Cardiac septum (tissue), 1 donor: Measurements from ENCODE around the gene ALDH7A1. TPM values are rescaled to one million over a fixed set of nuclear protein-coding genes. Genes with fewer than 3 reads are reported as not detected.

Experiments used
- DNase-seq: peaks from one replicate; pipeline ENCODE4 v3.0.0-alpha.2; 2020; ENCODE audit warnings: low spot score
- intact Hi-C: fragments of 100-400 bp; cut with DNase I; formaldehyde crosslinking; loops from one replicate; pipeline ENCODE4 v1.14.0; 2022
- total RNA-seq: library from RNA; stranded (reverse); fragmentation: NEBNext Ultra II Directional; extraction: Animal tissue kit (Norgen Biotek cat#: 25700); gene quantifications from one replicate; pipeline ENCODE4 v1.2.1, GENCODE V29; 2021
- donor health status: DM: no; HTN: no; CAD: no.

Gene ALDH7A1
- total RNA-seq, 1 donor from 2014 or later = 26.4 TPM

DNA sequence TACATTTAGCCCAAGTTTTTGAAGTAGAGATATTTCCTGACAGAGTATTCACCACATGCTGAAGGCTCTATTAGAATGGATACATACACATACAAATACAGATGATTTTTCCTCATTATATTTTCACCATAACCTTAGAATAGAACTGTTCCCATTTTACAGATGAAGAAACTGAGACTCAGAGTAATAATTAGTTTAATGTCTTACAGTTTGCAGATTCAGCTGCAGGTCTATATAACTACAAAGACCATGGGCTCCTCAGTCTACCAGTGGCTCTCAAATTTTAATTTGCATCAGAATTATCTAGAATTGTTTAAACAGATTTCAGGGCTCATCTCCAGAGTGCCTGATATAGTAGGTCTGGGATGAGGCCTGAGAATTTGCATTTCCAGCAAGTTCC, 107.4 kb downstream of the ALDH7A1 start:
- intact Hi-C loops = no loop called here
- DNase-seq = no peak

DNA sequence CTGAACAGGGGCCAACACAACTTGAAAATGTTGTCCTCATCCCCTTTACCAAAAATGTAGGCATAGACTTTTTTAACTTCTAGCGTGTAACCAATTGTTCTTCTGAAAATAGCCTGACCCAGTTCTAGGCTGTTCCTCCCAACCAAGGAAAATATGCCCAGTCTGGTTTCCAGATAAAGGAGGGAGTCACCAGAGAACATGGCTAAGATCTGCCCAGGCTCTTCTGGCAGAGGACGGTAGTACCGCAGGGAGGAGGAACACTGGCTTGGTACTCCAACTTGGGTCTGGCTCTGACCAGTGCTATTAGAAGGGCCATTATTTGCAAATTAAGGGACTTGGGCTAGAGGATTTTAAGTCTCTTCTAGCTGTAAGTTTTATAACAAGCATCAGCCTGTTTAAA, 108.7 kb downstream of the ALDH7A1 start:
- intact Hi-C loops = no loop called here
- DNase-seq = no peak

DNA sequence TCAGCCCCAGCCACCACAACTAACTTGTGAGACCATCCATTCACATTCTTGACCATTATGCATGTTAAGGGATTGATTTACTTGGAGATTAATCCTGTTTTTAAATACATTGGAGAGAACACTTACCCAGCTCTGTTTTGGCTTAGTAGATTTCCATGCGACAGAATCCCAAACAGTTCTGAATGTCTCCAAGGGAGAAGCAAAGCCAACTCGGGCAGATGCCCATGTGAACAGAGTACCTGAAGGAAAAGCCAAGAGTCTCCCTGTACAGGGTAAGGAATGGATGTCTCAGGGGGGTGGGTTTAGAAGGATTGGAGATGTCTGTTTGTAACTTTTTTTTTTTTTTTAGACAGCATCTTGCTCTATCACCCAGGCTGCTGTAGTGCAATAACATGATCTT, 110.8 kb downstream of the ALDH7A1 start:
- intact Hi-C loops = no loop called here
- no peak for DNase-seq

DNA sequence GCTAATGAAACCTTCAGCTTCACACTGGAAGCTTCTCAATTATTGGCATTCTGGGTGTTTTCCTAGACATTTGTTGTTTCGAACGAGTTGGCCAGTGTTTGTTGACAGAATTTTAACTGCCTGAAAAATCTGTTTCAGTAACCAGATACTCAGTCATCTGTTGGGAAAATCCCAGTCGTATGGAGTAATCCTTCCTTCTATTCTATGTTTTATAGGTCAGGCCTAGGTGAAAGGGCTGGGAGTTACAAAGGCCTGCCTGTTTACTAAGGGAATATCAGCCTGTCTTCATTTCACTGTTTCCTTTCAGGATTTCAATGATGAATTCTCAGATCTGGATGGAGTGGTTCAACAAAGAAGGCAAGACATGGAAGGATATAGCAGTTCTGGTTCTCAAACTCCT, 111.9 kb downstream of the ALDH7A1 start:
- intact Hi-C loops = no loop called here

DNA sequence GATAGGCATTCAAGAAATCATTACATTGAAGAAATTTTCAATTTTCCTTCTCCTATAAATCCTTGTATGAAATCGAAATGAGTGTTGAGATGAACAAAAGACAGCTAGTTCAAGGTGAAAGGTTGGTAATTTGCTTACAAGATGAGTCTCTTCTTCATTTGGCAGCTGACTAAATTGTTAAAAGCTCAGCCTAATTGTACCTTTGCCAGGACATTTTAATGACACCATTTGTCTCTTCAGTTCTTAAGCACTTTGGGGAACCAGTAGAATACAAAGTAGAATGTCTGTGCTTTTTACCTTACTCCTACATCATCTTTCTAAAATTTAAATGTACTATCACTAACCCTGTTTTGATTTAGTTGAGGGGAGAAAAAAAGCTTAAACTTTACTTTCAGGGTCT, 112.4 kb downstream of the ALDH7A1 start:
- intact Hi-C loops = no loop called here
- no peak for DNase-seq

More for the DNA sequence above, 111.9 kb downstream of the ALDH7A1 start:
- DNase-seq = no peak

DNA sequence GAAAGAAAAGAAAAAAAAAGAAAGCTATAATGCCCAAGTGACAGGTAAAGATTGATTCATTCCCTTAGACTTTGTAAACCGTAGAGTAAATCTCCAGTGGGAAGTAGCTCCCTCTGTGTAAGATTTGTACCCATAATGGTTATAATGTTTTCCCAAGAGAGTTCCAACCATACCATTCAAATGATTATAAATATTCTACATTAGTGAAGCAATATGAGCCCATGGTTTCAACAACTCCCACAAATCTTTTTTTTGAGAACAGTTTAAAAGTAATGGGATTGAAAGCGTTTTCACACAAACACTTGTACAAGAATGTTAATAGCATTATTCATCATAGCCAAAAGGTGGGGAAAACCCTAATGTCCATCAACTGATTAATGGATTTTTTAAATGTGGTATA, 113.8 kb downstream of the ALDH7A1 start:
- no peak for DNase-seq
- intact Hi-C loops = no loop called here

Other genes starting within 250 kb of the ALDH7A1 start
- 33.4 TPM for gene GRAMD2B, start 171.8 kb downstream of the ALDH7A1 start, total RNA-seq
- 30.1 TPM for gene PHAX, start 5.7 kb upstream of the ALDH7A1 start, total RNA-seq
- 3.0 TPM for gene LMNB1, start 181.9 kb upstream of the ALDH7A1 start, total RNA-seq